H9 (cell line): Measurements from ENCODE around the gene ZBTB33. TPM values are rescaled to one million over a fixed set of nuclear protein-coding genes. Genes with fewer than 3 reads are reported as not detected.

Source experiments
- DNase-seq: peaks from one replicate; pipeline ENCODE4 v3.0.0-alpha.2; 2017
- H2AFZ ChIP-seq: one replicate; pipeline ENCODE4 v1.6.1; 2013; ENCODE audit warnings: mild to moderate bottlenecking, low read length, control low read depth, moderate library complexity
- H2AK5ac ChIP-seq: 2 replicates; pipeline ENCODE4 v1.6.1; 2013; ENCODE audit warnings: low read length, control low read depth, mixed read lengths; ENCODE audit not compliant: insufficient read length
- H2BK120ac ChIP-seq: one replicate; pipeline ENCODE4 v1.6.1; 2013; ENCODE audit warnings: low read depth, mild to moderate bottlenecking, low read length, control low read depth, inconsistent platforms; ENCODE audit not compliant: poor library complexity, severe bottlenecking
- H2BK12ac ChIP-seq: 2 replicates; pipeline ENCODE4 v1.6.1; 2013; ENCODE audit warnings: low read length, control low read depth, mixed read lengths, low read depth; ENCODE audit not compliant: insufficient read length
- H2BK15ac ChIP-seq: 2 replicates; pipeline ENCODE4 v1.6.1; 2013; ENCODE audit warnings: low read depth, low read length, control low read depth
- H2BK20ac ChIP-seq: one replicate; pipeline ENCODE4 v1.6.1; 2013; ENCODE audit warnings: low read depth, mild to moderate bottlenecking, low read length, control low read depth, inconsistent platforms; ENCODE audit not compliant: poor library complexity, severe bottlenecking
- H2BK5ac ChIP-seq: 2 replicates; pipeline ENCODE4 v1.6.1; 2013; ENCODE audit warnings: low read length, control low read depth, mixed read lengths; ENCODE audit not compliant: insufficient read length
- H3K14ac ChIP-seq: 2 replicates; pipeline ENCODE4 v1.6.1; 2013; ENCODE audit warnings: low read length, control low read depth; ENCODE audit not compliant: insufficient read depth
- H3K18ac ChIP-seq: 2 replicates; pipeline ENCODE4 v1.6.1; 2013; ENCODE audit warnings: low read depth, mild to moderate bottlenecking, mixed read lengths, low read length, control low read depth; ENCODE audit not compliant: insufficient read length
- H3K23ac ChIP-seq: 2 replicates; pipeline ENCODE4 v1.6.1; 2013; ENCODE audit warnings: low read length, control low read depth, mixed read lengths, low read depth; ENCODE audit not compliant: insufficient read length
- H3K23me2 ChIP-seq: 2 replicates; pipeline ENCODE4 v1.6.1; 2013; ENCODE audit warnings: low read depth, mild to moderate bottlenecking, mixed read lengths, low read length, control low read depth; ENCODE audit not compliant: insufficient read length, poor library complexity, severe bottlenecking
- H3K27ac ChIP-seq: 2 replicates; pipeline ENCODE4 v1.5.1; 2013; ENCODE audit warnings: low read length, control low read depth, mixed read lengths, low read depth; ENCODE audit not compliant: insufficient read length
- H3K27me3 ChIP-seq: 2 replicates; pipeline ENCODE4 v1.6.1; 2013; ENCODE audit warnings: low read length, control low read depth, inconsistent platforms; ENCODE audit not compliant: insufficient read depth
- H3K4ac ChIP-seq: 2 replicates; pipeline ENCODE4 v1.6.1; 2013; ENCODE audit warnings: low read depth, mild to moderate bottlenecking, control low read depth, inconsistent platforms, low read length, moderate library complexity
- H3K4me1 ChIP-seq: 2 replicates; pipeline ENCODE4 v1.6.1; 2013; ENCODE audit warnings: low read length, control low read depth, inconsistent platforms; ENCODE audit not compliant: insufficient read depth
- H3K4me2 ChIP-seq: 2 replicates; pipeline ENCODE4 v1.6.1; 2013; ENCODE audit warnings: low read length, control low read depth, mixed read lengths; ENCODE audit not compliant: insufficient read length, insufficient read depth
- H3K56ac ChIP-seq: 2 replicates; pipeline ENCODE4 v1.6.1; 2013; ENCODE audit warnings: low read depth, mild to moderate bottlenecking, mixed read lengths, low read length, control low read depth; ENCODE audit not compliant: insufficient read length
- H3K79me1 ChIP-seq: 2 replicates; pipeline ENCODE4 v1.6.1; 2013; ENCODE audit warnings: low read depth, mild to moderate bottlenecking, moderate library complexity, low read length, control low read depth, inconsistent platforms; ENCODE audit not compliant: insufficient read depth, poor library complexity, severe bottlenecking
- H3K79me2 ChIP-seq: 2 replicates; pipeline ENCODE4 v1.6.1; 2013; ENCODE audit warnings: low read length, control low read depth, inconsistent platforms; ENCODE audit not compliant: insufficient read depth
- H3K9ac ChIP-seq: 2 replicates; pipeline ENCODE4 v1.6.1; 2013; ENCODE audit warnings: low read length, control low read depth, mixed read lengths; ENCODE audit not compliant: insufficient read length; ENCODE audit errors: extremely low read depth
- H3K9me3 ChIP-seq: one replicate; pipeline ENCODE4 v1.6.1; 2013; ENCODE audit warnings: low read depth, low read length, inconsistent platforms; ENCODE audit not compliant: control insufficient read depth
- H3T11ph ChIP-seq: one replicate; pipeline ENCODE4 v1.6.1; 2013; ENCODE audit warnings: mild to moderate bottlenecking, low read length, control low read depth, inconsistent platforms
- H4K20me1 ChIP-seq: one replicate; pipeline ENCODE4 v1.6.1; 2013; ENCODE audit not compliant: control insufficient read depth, insufficient read length, insufficient read depth
- H4K5ac ChIP-seq: 2 replicates; pipeline ENCODE4 v1.6.1; 2013; ENCODE audit warnings: low read depth, mild to moderate bottlenecking, mixed read lengths, low read length, control low read depth; ENCODE audit not compliant: insufficient read length
- H4K8ac ChIP-seq: replicated peaks from 2 replicates; pipeline ENCODE4 v1.6.1; 2013; ENCODE audit warnings: low read length, control low read depth, mixed read lengths, low read depth; ENCODE audit not compliant: insufficient read length
- H4K91ac ChIP-seq: 2 replicates; pipeline ENCODE4 v1.6.1; 2013; ENCODE audit warnings: low read depth, mild to moderate bottlenecking, moderate library complexity, mixed read lengths, low read length, control low read depth; ENCODE audit not compliant: insufficient read length
- H3K27ac Mint-ChIP-seq, 3 experiments: 2 replicates in 2 of 3; 3 replicates in 1 of 3; pipeline ENCODE4 v1.8.0; 2020 to 2021; ENCODE audit warnings: mixed read lengths in 3 of 3, mild to moderate bottlenecking in 1 of 3, moderate library complexity in 1 of 3
- H3K27me3 Mint-ChIP-seq: 2 replicates; pipeline ENCODE4 v1.8.0; 2021; ENCODE audit warnings: low read depth, mild to moderate bottlenecking, moderate library complexity, mixed read lengths
- H3K36me3 Mint-ChIP-seq, 3 experiments: 2 replicates in 2 of 3; 3 replicates in 1 of 3; pipeline ENCODE4 v1.8.0; 2020 to 2021; ENCODE audit warnings: low read depth in 3 of 3, mixed read lengths in 3 of 3; ENCODE audit not compliant: insufficient read depth in 1 of 3
- H3K4me1 Mint-ChIP-seq, 2 experiments: 2 replicates each; pipeline ENCODE4 v1.8.0; 2020; ENCODE audit warnings: mixed read lengths in 2 of 2
- H3K4me3 Mint-ChIP-seq, 2 experiments: 2 replicates in 1 of 2; 3 replicates in 1 of 2; pipeline ENCODE4 v1.8.0; 2020 to 2021; ENCODE audit warnings: mild to moderate bottlenecking in 2 of 2, mixed read lengths in 2 of 2, moderate library complexity in 1 of 2
- H3K9me3 Mint-ChIP-seq, 2 experiments: 2 replicates in 1 of 2; 3 replicates in 1 of 2; pipeline ENCODE4 v1.8.0; 2020; ENCODE audit warnings: mild to moderate bottlenecking in 2 of 2, mixed read lengths in 2 of 2, moderate library complexity in 1 of 2
- WGBS: extraction: QIAGEN DNeasy Blood & Tissue Kit; methylation state at CpG from one replicate; pipeline ENCODE4 v1.1.7; 2013; ENCODE audit warnings: missing lambda C conversion rate, low lambda C conversion rate, mixed read lengths; ENCODE audit not compliant: insufficient read length; ENCODE audit errors: extremely low coverage; 5-methylcytosine and 5-hydroxymethylcytosine counted together
- total RNA-seq: library from RNA; stranded (reverse); gene quantifications from 2 replicates; pipeline ENCODE4 v1.2.1, GENCODE V29; 2021
- TF ChIP-seq, protein P1 (sequence below): fragments of 200-600 bp; sonication (generic); conservative IDR thresholded peaks from 3 replicates; pipeline ENCODE4 v1.8.0; 2021; ENCODE audit warnings: antibody characterized with exemption, mild to moderate bottlenecking

Gene ZBTB33
- total RNA-seq, 1 experiment from 2014 or later, result 18.7 TPM

DNA sequence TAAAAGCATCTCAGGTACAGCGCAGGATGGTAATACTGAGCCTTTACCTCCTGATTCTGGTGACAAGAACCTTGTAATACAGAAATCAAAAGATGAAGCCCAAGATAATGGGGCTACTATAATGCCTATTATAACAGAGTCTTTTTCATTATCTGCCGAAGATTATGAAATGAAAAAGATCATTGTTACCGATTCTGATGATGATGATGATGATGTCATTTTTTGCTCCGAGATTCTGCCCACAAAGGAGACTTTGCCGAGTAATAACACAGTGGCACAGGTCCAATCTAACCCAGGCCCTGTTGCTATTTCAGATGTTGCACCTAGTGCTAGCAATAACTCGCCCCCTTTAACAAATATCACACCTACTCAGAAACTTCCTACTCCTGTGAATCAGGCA, 3.2 kb downstream of the ZBTB33 start:
- H3K4ac ChIP-seq, result no peak overlapping the region
- H3K23me2 ChIP-seq, result peaks cover 8% of the 10 kb centered on the region
- H3K23ac ChIP-seq, result no peak overlapping the region
- H3K4me2 ChIP-seq, result no peak overlapping the region
- H2AFZ ChIP-seq, result no peak overlapping the region
- H3K4me1 ChIP-seq, result no peaks in the 10 kb centered on the region
- H3K56ac ChIP-seq, result no peak overlapping the region
- H2BK20ac ChIP-seq, result no peak overlapping the region
- no peaks in the 10 kb centered on the region for H3K27me3 ChIP-seq
- no peaks in the 10 kb centered on the region for H3K27me3 Mint-ChIP-seq
- no peak overlapping the region for H3K27ac ChIP-seq
- no peak overlapping the region for H3K9ac ChIP-seq
- H3K27ac Mint-ChIP-seq, result no peak overlapping the region
- peaks cover 39 to 70% of the 10 kb centered on the region in 2 experiments for H3K9me3 Mint-ChIP-seq
- no peak for DNase-seq
- peaks cover 14 to 36% (median 34%) of the 10 kb centered on the region in 3 experiments; a peak in 6 of 7 replicates for H3K36me3 Mint-ChIP-seq
- no peak overlapping the region for H2BK120ac ChIP-seq
- H2BK5ac ChIP-seq, result no peak overlapping the region
- TF ChIP-seq, protein P1, sequence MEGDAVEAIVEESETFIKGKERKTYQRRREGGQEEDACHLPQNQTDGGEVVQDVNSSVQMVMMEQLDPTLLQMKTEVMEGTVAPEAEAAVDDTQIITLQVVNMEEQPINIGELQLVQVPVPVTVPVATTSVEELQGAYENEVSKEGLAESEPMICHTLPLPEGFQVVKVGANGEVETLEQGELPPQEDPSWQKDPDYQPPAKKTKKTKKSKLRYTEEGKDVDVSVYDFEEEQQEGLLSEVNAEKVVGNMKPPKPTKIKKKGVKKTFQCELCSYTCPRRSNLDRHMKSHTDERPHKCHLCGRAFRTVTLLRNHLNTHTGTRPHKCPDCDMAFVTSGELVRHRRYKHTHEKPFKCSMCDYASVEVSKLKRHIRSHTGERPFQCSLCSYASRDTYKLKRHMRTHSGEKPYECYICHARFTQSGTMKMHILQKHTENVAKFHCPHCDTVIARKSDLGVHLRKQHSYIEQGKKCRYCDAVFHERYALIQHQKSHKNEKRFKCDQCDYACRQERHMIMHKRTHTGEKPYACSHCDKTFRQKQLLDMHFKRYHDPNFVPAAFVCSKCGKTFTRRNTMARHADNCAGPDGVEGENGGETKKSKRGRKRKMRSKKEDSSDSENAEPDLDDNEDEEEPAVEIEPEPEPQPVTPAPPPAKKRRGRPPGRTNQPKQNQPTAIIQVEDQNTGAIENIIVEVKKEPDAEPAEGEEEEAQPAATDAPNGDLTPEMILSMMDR, result no peak
- H3K79me1 ChIP-seq, result no peaks in the 10 kb centered on the region
- no peak overlapping the region for H2BK12ac ChIP-seq
- no peak overlapping the region for H3T11ph ChIP-seq
- no peaks in the 10 kb centered on the region for H3K79me2 ChIP-seq
- H3K4me1 Mint-ChIP-seq, result peaks cover 4% of the 10 kb centered on the region in 2 experiments; a peak in 2 of 4 replicates
- H2BK15ac ChIP-seq, result no peak overlapping the region
- WGBS, result no CpG with 5 or more reads among the region's 6 CpGs
- H4K5ac ChIP-seq, result no peak overlapping the region
- no peak overlapping the region for H3K18ac ChIP-seq
- peaks cover 7% of the 10 kb centered on the region for H3K9me3 ChIP-seq
- no peak overlapping the region for H3K4me3 Mint-ChIP-seq
- H4K20me1 ChIP-seq, result no peaks in the 10 kb centered on the region
- no peak overlapping the region for H2AK5ac ChIP-seq
- no peak overlapping the region for H3K14ac ChIP-seq
- no peak overlapping the region for H4K91ac ChIP-seq
- no peak overlapping the region for H4K8ac ChIP-seq
